HG02678 (cell line): ENCODE data around the gene PLXNA4.

Experiments
- ATAC-seq: cut with Tn5 transposase; IDR thresholded peaks from one replicate; pipeline ENCODE4 v1.9.1; 2021; ENCODE audit warnings: mild to moderate bottlenecking, moderate library complexity; ENCODE audit not compliant: unreplicated experiment

Gene PLXNA4

DNA sequence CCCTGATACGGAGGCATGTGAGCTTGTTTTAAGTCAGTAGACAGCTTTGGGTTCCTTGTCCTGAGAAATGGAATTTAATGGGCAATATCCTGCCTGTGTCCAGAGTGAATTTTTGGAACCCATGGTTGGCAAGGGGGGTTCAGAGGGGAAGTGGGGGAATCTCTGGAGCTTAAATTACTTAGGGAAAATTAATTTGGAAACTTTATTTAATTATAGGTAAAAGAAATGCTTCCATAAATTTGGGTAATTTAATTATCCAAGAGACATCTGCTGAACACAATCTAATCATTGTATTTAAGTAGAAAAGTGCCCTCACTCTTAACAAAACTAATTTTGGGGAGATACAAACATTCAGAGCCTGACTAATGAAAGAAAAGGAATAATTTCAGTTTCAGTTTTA lies 99.7 kb downstream of the PLXNA4 start:
- ATAC-seq = no peak

DNA sequence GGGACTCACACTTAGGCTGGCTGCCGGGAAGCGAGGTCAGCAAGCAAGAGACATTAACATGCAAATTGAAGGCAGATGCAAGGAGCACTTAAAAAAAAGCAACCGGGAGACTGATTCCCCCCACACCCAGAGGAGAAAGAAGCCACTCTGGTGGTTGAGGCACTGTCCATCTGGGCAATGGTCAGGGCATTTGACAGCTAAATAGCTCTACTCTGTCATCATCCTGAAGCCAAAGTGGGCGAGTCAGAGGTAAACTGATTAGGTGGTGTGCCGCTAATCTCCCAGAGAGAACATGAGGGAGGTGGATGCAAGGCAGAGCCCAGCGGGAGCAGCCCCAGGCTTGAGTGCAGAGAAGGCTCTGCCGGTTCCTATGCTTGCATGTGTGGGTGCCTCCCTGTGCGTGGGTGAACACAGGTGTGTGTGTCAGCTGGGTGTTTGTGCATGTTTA lies 100.6 kb downstream of the PLXNA4 start:
- ATAC-seq = no peak

DNA sequence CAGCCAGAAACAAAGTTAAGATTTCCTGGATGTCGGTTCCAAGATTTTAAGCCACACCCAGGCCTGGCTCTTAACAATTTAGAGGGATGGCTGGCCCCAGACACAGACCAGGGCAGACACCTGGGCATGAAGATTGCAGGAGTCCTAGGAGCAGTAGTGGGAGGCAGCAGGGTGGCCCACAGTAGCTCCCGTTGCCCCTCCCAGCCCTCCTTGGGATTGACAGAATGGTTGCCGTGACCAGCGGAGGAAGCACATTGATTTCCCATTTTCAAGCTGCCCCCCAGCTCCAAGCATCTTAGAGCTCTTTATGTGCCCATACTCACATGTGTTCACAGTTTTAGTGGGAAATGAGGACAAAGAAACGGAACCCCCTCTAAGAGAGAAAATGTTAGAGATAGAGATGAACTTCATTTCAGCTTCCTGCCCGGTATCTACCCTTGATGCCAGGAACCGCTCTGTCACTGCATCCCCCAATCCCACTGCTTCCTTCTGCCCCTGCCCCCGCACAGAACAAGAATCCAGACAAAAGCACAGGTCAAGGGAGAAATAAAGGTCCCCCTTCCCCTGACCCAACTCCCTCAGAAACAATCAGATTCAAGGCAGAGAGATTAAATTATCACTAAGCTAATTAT lies 101.1 kb downstream of the PLXNA4 start:
- ATAC-seq = no peak

DNA sequence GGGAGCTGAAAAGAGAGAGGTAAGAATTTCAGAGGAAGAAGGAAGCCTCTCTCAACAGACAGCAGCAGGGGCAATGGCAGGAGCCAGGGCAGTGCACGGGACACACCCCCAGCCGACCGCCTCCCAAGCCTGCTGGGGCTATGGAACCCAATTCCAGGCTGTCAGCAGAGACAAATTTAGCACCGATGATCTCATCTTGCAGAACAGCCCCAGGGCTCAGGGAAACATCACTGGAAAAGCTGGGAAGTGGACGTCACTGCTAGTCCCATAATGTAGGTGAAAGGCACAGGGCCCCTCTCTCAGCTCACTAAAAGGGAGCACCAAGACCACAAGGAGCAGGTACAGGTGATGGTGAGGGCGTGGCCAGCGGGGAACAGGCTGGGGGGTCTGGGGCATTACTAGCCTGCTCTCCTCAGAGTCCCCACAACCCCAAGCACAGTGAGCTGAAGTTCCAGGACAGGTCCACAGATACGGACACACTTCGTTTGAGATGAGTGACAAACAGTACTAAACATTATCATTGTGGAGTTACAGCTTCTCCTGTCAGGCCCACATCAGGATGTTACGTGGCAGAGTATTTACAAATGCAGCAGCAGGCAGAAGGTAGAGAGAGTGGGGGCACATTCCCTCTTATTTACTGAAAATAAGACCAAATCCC lies 103.7 kb downstream of the PLXNA4 start:
- ATAC-seq = no peak

DNA sequence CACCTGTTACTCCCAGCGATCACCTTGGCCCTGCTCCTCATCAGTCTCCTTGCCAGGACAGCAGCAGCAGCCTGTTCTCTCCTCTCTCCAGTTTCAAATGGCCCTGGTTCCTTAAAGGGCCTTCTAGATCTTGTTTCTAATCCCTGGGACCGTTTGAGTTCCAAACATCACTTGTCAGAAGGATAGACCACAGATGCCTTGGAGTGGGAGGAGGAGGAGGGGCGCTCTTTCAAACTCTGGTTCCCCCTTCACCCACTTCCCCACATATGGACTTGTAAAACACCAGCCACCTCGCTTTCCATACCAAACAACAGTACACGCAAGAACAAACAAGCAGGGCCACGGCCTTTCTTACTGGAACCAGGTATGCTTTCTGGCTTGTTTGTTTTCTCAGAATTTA lies 104.8 kb downstream of the PLXNA4 start:
- no peak for ATAC-seq

DNA sequence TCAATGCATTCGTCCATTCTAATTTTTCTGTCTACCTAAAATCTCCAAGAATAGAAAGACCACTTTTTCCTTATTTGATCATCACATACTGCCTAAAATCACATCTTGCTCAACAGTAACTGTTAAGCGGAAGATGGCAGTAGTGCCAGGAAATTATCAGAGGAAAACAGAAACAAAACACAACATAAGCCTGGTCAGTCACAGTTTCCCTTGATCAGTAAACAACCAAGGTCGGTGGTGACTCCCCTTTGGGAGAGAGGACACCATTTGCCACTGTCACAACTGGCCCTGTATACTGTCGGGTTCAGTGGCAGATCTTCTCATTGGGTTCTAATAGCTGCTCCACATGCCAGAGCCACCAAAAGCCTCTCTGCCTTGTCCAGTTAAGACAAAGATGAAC lies 106.6 kb downstream of the PLXNA4 start:
- ATAC-seq = no peak

DNA sequence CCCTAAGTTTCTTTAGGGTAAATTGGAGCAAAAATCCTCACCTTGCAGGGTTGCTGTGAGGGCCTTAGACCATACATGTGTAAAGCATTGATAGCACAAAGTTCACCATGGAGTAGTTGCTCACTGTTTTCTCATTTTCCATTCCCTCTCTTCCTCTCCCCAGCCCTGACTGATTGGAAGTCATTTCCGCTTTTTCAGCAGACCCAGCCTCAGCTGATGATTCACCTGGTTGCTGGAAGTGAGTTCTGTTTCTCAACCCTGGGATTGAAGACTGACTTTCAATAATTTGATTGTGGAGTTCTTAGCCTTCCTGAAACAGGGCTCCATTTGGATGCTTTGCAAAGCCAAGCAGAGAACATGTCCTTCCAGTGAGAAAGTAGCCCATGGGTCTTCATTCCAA lies 107.0 kb downstream of the PLXNA4 start:
- ATAC-seq = no peak

DNA sequence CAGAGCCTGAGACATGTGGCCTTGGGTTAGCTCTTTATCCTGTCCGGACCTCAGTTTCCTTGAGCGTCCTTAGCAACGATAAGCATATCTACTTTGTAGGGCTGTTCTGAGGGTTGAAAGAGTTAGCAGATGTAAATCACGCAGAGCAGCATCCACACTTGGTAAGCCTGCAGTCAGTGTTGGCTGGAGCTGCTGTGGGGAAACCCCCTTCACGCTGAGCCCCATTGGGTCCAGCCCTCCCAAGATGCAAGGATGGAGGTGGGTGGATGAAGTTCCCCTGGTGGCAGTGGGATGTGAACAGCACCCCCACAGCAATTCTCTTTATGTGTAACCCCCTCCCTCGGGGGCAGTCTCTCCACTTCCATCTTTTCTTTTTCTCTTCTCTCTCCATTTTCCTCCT lies 109.9 kb downstream of the PLXNA4 start:
- ATAC-seq = no peak

DNA sequence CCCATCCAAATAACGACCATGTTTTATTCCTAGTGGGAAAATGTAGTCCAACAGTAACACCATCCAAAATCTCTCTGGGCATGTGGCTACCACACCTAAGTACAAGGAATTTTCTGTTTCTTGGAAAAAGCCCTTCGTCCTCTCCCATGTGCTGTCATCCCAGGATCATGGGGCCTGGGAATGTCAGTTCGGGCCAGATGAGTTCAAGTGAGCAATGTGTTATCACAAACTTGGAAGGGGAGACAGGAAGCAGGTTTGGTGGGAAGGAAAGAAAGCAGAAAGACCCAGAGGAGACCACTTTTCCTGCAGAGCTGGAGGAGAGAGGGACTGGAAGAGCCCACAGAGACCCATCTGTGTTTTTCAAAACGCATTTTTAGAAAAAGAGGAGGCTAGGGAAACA lies 110.8 kb downstream of the PLXNA4 start:
- no peak for ATAC-seq

DNA sequence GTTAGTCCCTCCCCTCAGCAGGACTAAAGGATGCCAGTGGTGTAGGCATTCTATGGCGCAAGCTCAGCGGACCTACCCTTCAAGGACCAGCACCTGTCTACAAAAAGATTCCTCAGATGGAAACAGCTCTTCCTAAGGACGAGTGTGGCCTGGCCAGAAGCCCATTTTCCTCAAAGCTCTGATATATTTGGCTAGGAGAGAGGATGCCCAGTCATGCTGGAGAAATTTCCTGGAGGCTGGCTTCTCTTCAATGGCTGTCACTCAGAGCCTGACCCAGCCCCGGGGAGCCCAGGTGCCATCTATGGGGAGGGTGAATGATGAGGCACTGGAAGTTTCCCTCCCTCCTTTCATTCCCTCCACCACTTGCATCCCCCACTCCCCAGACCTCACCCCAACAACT lies 111.5 kb downstream of the PLXNA4 start:
- ATAC-seq = no peak

DNA sequence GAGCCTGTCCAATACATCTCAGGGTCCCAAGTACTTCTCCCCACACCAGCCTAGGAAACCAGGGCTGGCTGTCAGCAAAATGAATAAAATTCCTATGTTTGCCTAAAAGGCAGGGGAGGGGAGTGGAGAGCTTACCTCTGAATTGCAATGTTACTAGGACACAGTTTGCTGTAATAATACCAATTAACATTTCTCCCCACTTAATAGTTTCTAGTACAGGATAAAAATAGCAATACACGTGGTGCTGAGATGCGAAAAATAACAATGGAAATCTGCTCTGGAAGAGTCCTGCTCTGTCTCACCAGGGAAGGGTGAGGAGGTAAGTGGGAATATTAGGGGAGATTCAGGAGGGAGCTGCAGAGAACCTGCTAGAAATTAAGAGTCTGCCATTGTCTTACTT lies 112.3 kb downstream of the PLXNA4 start:
- ATAC-seq = no peak

DNA sequence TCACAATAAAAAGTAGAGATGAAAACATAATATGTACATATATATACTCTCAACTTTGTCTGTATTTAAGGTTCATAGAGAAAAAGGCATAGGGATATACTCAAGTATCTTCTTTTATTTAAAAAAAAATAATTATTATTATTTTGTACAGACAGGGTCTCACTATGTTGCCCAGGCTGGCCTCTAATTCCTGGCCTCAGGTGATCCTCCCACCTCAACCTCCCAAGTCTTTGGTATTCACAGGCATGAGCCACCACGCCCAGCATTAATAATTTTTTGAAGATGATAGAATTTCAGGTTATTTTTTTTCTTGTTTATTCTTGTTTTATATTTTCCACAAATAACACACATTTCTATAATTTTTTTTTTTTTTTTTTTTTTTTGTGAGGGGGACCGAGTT lies 113.8 kb downstream of the PLXNA4 start:
- ATAC-seq = no peak

DNA sequence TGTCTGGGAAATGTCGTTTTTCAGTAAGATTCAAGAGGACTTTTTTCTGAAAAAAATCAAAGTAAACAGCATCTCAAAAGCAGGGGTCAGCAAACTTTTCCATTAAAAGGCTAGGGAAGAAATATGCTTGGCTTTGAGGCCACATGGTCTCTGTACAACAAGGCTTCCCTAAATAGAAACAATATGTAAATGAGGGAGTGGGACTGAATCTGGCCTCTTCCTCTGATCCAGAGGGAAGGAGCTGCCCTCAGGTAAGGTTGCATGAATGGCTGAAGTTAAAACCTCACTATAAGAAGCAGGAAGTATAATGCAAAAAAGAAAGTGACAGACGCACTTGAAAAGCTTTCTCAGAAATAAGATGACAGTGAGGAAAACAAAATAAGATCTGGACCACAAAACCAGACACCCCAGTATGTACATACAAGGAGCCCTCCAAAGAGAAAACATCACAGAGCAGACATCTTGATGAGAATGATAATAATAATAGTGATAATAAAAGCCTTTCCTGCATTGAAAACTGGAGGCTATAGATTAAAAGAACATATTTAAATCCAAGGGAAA lies 115.2 kb downstream of the PLXNA4 start:
- no peak for ATAC-seq

DNA sequence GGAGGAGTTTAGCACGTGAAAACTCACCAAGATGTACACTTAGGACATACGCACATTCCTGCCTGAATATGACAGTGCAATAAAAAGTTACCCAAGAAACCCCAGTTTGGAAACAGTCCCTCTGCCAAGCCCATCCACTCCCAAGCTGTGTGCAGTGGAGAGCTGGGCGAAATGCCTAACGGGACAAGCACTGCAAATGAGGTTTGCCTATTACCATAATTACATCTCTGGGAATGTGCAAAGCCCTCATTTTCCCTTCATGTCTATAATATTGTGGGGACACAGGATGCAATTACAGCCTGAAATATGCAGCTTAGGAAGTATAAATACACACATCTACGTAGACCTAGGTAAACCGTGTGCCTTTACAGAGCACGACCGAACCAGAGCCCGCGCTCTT lies 117.5 kb downstream of the PLXNA4 start:
- no peak for ATAC-seq

DNA sequence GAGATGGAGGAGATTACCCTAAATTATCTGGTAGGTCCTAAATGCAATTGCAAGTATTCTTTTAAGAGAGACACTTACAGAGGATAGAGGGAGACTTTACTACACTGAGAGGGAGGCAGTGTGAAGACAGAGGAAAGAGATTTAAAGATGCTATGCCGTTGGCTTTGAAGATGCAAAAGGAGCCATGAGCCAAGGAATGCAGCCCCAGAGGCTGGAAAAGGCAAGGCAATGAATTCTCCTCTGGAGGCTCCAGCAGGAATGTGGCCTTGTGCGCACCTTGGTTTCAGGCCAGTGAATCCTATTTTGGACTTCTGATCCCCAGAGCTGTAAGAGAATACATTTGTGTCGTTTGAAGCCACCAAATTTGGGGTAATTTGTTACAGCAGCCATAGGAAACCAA lies 118.6 kb downstream of the PLXNA4 start:
- ATAC-seq = no peak

DNA sequence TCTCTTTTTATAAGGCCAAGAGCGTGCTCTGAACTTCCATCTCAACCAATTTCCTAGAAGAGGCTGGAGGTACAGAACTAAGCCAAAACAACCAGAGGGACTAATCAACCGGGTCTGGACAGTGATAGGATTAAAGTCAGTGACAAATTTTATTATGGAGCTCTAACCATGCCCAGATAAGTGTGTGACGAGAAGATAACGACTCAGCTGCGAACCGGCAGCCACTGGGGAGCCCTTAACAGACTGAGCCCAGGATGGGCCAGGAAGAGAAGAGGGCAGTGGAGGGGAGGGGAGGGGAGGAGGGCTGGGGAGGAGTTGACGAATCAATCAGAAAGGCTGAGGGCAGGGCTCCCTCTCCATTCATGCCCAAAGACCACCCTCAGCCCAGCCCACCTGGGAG lies 119.9 kb downstream of the PLXNA4 start:
- no peak for ATAC-seq

DNA sequence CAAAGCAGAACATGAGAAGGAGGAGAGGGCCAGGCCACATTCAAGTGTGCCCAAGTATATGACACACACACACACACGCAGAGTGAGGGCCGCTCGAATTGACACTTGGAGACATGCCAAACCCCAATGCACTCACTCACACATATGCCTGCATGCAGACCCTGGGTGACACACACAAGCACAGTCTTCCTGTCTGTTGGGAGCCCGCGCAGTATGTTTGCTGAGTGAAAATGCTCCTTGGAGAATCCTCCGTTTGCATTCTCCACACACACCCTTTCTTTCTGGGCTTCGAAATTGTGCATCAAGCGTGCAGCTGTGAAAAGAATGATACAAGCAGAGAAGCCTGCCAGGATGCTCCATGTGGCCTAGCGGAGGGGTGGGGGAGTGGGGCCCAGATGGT lies 120.9 kb downstream of the PLXNA4 start:
- no peak for ATAC-seq

DNA sequence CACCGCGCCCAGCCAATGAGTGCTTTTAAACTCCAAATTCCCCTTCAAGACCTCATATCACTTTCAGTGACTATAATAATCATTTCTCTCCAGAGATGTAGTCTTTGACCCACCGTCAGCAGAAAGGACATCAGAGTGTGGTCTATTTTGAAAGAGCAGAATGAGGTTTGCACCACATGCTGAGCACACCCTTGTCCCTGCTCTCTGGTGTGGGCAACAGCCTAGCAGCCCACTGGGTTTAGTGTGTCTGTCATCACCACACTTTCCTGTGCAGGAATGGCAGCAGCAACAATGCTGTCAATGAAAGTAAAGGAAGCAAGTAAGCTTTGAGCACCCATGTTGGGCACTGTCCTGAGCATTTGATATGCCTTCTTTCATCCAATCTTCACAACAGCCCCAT lies 122.4 kb downstream of the PLXNA4 start:
- ATAC-seq = no peak

DNA sequence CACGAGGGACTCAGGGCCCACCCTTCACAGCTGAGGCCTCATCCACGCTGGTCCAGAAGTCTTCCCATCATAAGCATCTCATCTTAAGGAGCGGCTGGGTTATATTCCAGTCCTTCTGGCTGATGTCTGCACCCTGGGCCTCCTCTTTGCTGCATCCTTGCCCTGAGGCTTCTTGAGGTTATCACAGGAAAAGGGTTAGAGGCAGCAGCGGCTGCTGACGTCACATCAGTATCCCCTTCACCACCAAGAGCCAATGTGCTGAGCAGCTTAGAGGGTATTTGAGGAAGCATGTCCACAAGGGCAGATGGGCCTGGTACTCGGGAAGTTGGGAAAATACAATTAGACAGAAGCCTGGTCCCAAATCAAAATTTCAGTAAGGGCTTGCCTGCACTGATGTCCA lies 125.1 kb downstream of the PLXNA4 start:
- ATAC-seq = no peak

DNA sequence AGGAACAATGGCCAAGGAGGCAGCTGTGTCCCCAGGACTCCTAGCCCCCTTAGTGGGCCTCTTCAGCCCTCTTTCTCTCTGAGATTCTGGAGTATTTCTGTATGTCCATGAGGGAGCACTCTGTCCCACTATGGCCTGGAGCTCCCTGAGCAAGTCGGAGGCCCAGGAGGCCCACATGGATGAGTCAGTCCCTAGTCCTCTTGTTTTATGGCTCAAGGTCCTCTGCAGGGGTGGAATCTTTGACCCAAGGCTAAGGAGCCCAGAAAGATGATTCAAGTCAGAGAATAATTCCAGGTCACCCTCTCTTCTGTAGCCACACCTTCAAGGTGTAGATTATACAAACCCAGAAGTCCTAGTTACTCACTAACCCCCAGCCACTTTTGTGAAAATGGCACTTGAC lies 125.6 kb downstream of the PLXNA4 start:
- ATAC-seq = no peak

DNA sequence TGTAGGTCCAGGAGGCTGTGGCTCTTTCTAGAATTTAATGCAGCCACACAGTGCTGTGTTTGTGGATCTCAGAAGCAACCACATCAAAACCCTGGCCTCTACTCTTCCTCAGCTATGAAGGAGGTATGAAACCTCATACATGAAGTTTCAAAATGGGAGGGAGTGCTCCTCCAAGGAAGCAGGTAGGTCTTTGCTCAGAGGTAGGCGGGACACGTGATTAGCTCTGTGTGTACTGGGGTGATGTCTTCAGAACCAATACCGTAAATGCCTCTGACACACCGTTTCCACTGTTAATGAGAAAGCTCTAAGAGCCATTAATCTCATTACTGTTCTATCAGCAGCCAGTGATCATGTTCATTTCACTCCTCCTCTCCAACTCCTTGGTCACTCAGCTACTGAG lies 126.1 kb downstream of the PLXNA4 start:
- ATAC-seq = no peak

DNA sequence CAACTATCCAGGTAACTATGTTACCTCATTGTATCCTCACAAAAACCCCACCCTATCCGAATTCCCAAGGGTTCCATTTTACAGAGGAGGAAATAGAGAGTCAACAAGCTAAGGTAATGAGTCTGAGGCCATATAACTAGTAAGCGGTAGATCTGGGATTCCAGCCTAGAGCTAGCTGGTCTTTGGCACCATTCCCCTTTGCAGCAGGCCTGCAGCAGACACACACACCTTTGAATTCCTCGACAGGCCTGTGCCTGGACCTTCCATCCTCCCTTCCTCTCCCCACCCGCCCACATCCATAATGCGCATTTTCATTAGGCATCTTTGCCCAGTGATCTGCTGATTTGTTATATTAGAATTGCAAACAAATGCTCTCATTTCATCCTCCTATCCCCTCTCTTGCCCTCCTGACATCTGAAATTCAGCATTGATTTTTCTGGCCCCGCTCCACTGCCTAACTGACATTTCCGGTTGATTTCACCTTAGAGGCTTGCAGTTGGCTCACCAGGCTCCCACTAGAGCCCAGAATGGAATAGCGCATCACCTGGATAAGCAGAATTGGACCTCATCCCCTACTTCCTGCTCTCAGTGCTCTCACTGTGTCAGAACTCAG lies 129.5 kb downstream of the PLXNA4 start:
- ATAC-seq = no peak
